Endothelial cell (in vitro differentiated cells): ENCODE data around the gene FANCE. TPM values are rescaled to one million over a fixed set of nuclear protein-coding genes. Genes with fewer than 3 reads are reported as not detected.

Experiments
- DNase-seq: peaks from one replicate; pipeline ENCODE4 v3.0.0; 2021; ENCODE audit warnings: low spot score
- H3K27ac Mint-ChIP-seq: one replicate; pipeline ENCODE4 v1.8.0; 2021; ENCODE audit warnings: mixed read lengths, inconsistent platforms; ENCODE audit not compliant: unreplicated experiment
- H3K27me3 Mint-ChIP-seq: one replicate; pipeline ENCODE4 v1.8.0; 2021; ENCODE audit warnings: mild to moderate bottlenecking, moderate library complexity, mixed read lengths, inconsistent platforms; ENCODE audit not compliant: unreplicated experiment
- H3K36me3 Mint-ChIP-seq: one replicate; pipeline ENCODE4 v1.8.0; 2021; ENCODE audit warnings: mild to moderate bottlenecking, low read depth, mixed read lengths, inconsistent platforms; ENCODE audit not compliant: unreplicated experiment
- H3K4me1 Mint-ChIP-seq: one replicate; pipeline ENCODE4 v1.8.0; 2021; ENCODE audit warnings: mild to moderate bottlenecking, mixed read lengths, inconsistent platforms; ENCODE audit not compliant: unreplicated experiment
- H3K4me3 Mint-ChIP-seq: one replicate; pipeline ENCODE4 v1.8.0; 2021; ENCODE audit warnings: mild to moderate bottlenecking, mixed read lengths, inconsistent platforms; ENCODE audit not compliant: unreplicated experiment
- H3K9me3 Mint-ChIP-seq: one replicate; pipeline ENCODE4 v1.8.0; 2021; ENCODE audit warnings: mixed read lengths, inconsistent platforms; ENCODE audit not compliant: unreplicated experiment
- CTCF ChIP-seq: fragments of 200-600 bp; sonication (generic); IDR thresholded peaks from one replicate; pipeline ENCODE4 v1.5.0; 2021; ENCODE audit warnings: antibody characterized with exemption; ENCODE audit not compliant: unreplicated experiment
- total RNA-seq: library from RNA; stranded (reverse); fragmentation: NEBNext Ultra II Directional; extraction: Animal tissue kit (Norgen Biotek cat#: 25700); gene quantifications from one replicate; pipeline ENCODE4 v1.2.1, GENCODE V29; 2021; ENCODE audit not compliant: unreplicated experiment

Gene FANCE
- total RNA-seq, 1 donor from 2014 or later = 21.8 TPM

DNA sequence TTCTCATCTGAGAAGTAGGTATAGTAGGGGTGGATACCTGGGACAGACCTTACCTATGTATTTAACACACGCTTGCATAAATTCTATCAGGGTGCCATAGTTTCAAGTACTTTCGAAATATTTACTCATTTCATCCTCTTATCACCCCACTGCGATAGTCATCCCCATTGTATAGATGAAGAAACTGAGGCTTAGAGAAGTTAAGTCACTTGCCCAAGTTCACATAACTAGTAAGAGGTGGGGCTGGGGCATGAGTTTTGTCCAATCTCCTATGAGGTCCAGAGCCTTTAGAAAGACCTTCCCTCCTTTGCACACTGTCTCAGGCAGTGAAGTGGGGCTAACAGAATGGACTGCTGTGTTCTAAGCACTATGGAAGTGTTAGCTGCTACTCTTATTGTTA, 54.4 kb downstream of the FANCE start:
- Mint-ChIP-seq H3K4me1 (peaks cover 3% of the 10 kb centered on the region), H3K36me3 (no peaks in the 10 kb centered on the region), H3K27ac (no peak overlapping the region), H3K9me3 (no peaks in the 10 kb centered on the region), H3K4me3 (no peak overlapping the region), H3K27me3 (peaks cover 10% of the 10 kb centered on the region)
- no peak for TF ChIP-seq CTCF
- DNase-seq = no peak

DNA sequence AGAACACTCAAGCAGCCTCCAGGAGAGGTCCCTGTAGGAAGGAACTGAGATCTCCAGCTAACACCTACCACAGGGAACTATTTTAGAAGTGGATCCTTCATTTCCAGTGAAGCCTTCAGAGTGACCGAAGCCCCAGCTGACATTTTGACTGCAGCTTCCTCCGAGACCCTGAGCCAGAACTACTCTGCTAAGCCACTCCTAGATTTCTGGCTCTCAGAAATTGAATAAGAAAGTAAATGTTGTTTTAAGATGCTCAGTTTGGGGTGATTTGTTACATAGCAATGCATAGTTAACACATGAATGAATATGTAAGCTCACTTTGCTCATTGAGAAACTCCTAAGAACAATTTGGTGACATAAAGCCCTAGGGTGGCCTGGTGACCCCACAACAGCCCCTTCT, 55.1 kb downstream of the FANCE start:
- H3K36me3 Mint-ChIP-seq = no peaks in the 10 kb centered on the region
- H3K27ac Mint-ChIP-seq = no peak overlapping the region
- no peaks in the 10 kb centered on the region for H3K9me3 Mint-ChIP-seq
- peaks cover 3% of the 10 kb centered on the region for H3K4me1 Mint-ChIP-seq
- no peak for DNase-seq
- no peak for TF ChIP-seq CTCF
- H3K4me3 Mint-ChIP-seq = no peak overlapping the region
- H3K27me3 Mint-ChIP-seq = peaks cover 10% of the 10 kb centered on the region

DNA sequence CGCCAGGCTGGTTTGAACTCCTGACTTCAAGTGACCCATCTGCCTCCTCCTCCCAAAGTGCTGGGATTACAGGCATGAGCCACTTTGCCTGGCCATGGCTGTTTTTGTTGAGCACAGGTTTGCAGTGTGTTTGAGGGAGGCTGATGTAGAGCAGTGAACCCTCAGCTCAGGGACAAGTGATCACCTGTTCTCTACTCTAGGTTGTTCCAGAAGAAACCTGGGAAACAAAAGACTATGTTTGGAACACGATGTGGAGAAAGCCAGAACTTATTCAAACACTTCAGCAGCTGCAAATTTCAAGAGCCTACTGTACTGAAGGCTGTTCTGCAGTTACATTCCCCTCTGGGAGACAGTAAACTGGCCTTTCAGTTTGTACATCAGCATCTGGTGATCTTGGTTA, 55.9 kb downstream of the FANCE start:
- Mint-ChIP-seq H3K27me3 (peaks cover 10% of the 10 kb centered on the region), H3K9me3 (no peaks in the 10 kb centered on the region), H3K4me1 (peaks cover 3% of the 10 kb centered on the region), H3K27ac (no peak overlapping the region), H3K4me3 (no peak overlapping the region), H3K36me3 (no peaks in the 10 kb centered on the region)
- no peak for DNase-seq
- no peak for TF ChIP-seq CTCF

- peak overlapping the region; percentile 24 for H3K27ac Mint-ChIP-seq
- H3K9me3 Mint-ChIP-seq = no peaks in the 10 kb centered on the region
- no peak overlapping the region for H3K4me3 Mint-ChIP-seq
- DNase-seq = no peak
- peaks cover 3% of the 10 kb centered on the region for H3K4me1 Mint-ChIP-seq
- no peak for TF ChIP-seq CTCF
- H3K27me3 Mint-ChIP-seq = peaks cover 10% of the 10 kb centered on the region
- H3K36me3 Mint-ChIP-seq = no peaks in the 10 kb centered on the region
These were observed 56.4 kb downstream of the FANCE start for GRCh38 chr6:35508542-35508941.

- peak overlapping the region; percentile 9 for H3K27ac Mint-ChIP-seq
- TF ChIP-seq CTCF = no peak
- no peak overlapping the region for H3K4me3 Mint-ChIP-seq
- H3K36me3 Mint-ChIP-seq = no peaks in the 10 kb centered on the region
- peaks cover 8% of the 10 kb centered on the region for H3K27me3 Mint-ChIP-seq
- H3K4me1 Mint-ChIP-seq = peaks cover 3% of the 10 kb centered on the region
- no peaks in the 10 kb centered on the region for H3K9me3 Mint-ChIP-seq
- DNase-seq = no peak
These were observed 58.9 kb downstream of the FANCE start for GRCh38 chr6:35510916-35511561.
